Measurements from ENCODE around the gene ICAM1.

Gene ICAM1

DNA sequence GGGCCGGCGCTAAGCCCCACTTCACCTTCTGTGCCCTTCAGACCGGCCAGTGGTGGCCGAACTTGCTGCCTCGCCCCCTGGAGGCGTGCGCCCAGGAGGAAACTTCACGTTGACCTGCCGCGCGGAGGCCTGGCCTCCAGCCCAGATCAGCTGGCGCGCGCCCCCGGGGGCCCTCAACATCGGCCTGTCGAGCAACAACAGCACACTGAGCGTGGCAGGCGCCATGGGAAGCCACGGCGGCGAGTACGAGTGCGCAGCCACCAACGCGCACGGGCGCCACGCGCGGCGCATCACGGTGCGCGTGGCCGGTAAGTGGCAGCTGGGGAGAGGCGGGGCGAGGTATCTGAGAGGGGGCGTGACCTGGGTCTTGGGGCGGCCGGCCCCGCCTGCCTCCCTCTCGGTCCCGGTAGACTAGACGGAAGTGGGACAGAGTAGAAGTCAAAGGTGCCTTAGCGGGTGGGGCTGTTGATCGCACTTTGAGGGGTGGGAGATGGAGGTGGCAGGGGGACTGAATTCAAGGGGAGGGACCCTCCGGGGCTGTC lies 24.5 kb downstream of the ICAM1 start:
- FAIRE-seq = no peak

DNA sequence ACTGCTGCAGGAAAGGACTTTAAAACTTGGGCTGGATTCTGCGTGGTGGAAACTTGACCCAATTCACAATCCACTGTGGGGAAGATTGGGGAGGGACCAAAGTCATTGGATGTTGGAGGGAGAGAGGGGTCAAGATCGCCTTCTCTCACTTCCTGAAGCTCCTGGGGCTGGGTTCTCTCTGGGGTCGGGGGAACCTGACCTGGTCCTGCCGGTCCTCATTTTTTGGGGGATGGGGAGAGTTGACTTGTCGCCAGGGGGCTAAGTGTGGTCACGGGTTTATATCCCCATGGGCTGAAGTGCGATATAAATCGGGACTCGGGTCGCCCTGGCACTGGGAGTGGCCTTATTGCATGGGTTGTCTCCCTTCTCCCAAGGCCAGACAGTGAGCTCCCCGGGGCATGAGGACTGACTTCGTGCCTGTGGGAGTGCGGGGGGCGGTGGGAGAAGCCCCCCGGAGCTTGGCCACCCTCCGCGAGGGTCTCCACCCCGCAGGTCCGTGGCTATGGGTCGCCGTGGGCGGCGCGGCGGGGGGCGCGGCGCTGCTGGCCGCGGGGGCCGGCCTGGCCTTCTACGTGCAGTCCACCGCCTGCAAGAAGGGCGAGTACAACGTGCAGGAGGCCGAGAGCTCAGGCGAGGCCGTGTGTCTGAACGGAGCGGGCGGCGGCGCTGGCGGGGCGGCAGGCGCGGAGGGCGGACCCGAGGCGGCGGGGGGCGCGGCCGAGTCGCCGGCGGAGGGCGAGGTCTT lies 25.1 kb downstream of the ICAM1 start:
- FAIRE-seq = no peak

DNA sequence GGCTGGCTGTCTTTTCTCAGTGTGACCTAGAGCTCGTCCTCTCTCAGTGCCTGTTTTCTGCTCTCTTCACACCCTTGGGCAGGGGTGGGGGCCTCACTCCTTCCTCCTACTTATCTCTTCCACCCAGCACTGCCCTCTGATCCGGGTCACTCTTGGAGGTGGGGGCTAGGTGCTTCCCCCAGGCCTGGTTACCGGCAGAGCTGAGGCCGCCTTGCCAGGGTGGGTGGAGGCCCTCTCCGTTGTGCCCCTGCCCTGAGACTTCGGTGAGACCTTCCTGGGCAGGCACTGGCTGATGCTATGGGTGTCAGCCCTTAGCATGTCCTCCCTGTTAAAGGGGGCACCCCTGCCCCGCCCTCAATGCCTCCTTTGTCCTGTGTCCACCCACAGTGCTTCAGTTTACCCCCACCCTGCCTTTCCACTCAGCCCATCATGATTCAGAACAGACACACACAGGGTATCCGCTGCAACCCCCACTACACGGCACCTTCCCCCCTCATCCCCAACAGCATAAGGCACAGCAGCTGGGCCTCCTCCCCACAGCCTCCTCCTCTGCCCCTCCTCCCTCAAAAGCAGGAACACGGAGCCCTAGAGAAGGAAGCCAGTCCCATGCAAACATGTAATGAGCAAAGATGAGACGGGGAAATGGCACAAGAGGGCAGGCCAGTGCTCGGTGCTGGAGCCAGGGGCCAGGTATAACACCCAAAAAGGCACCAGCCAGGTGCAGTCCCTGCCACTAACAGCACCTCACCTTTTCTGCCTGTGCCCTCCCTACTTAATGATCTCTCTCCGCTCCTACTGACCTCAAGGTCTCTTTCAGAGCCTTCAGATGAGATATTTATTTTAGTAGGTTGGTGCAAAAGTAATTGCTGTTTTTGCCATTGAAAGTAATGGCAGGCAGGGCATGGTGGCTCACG lies 28.9 kb downstream of the ICAM1 start:
- FAIRE-seq = no peak

DNA sequence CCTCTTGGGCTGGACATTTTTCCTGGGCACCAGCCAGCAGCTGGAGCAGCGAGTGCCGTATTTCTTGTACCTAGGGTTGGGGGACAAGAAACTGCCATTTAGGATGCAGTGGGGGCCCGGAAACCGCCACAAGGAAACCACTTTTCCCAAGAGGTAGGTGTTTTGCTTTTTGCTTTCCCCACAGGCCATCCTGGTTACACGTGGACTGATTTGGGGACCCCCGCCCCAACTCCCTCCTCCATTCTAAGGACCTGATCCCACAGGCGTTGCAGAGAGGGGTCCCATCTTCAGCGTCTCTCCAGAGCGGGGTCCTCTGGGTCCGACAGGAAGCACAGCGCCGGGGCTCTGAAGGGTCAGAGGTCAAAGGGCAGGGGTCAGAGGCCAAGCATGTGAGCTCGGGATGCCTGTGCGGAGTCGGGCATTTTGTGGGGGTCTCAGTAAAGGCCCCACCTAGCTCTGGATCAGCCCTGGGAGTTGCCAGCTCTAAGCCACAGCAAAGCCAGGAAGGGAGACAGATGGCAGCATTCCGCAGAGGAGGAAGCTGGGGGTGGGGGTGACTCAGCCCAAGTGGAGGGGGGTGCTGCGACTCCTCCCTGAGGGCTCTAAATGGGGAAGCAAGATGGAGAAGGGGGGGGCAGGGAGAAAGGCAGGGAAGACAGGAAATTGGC lies 34.4 kb downstream of the ICAM1 start:
- FAIRE-seq = no peak

DNA sequence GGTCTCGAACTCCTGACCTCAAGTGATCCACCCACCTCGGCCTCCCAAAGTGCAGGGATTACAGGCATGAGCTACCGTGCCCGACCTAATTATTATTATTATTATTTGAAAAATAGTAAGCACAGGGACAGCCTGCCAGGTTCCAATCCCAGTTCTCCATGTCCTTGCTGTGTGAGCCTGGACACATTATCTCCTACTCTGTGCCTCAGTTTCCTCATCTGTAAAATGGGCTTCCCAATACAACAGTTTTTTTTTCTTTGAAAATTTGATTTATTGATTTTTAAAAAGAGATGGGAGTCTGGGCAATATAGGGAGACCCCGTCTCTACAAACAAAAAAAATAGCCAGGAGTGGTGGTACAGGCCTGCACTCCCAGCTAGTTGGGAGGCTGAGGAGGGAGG lies 35.4 kb downstream of the ICAM1 start:
- no peak for FAIRE-seq

DNA sequence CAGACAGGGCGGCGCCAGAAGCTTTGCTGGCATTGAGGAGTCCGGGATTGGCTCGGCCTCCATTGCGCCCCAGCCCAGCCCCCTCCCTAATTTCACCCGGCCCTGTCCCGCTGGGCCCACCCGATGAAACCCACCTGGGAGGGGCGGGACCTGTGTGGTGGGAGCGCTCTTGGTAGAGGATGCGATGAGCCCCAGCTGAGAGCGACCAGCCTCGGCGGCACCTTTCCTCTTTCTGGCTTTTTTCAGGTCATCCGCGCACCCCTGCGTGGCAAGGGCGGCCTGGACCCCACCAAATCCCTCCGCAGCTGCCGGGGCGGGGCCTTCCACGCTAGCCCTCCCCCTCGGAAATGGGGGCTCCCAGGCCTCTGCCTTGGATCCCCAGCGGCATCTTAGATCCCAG lies 38.5 kb downstream of the ICAM1 start, which contains the start of gene ZGLP1:
Gene ZGLP1, minus strand, starts transcription at position 393 of the 400 bp plus-strand sequence.
- FAIRE-seq = no peak

DNA sequence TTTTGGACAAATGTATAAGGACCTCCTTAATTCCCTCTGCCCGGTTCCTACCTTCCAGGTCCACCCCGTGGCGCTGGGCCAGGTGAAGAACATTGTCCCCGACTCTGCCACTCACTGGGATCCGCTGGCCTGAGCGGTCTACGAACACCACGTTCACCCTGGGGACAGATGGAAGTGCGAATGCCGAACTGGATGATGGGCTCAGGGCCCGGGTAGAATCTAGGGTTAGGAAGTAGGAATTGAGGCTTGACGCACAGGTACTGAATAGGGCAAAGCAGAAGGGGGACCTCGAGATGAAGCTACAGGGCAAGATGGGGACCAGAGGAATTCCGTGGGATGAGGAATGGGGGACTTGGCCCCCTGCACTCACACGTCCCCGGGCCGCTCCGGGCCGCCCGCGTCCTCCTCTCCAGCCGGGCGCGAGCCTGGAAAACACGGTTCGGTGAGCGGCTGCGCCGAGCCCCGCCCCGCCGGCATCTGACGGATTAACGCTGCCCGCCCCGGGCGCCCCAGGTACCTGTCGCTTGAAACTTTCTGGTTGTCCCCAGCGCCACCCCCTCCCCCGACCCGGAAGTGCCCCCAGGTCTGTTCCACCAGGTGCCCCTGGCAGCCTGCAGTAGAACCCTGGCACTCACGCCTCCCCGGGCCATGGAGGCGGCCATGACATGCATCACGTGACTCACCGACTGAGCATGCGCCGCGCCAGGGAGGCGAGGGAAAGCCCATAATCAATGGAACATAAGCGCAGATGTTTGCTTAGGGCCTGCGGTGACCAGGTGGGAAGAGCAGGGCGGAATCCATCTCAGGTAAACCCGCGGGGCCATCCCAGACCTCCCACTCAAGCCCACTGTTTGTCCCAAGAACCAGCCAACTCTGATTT lies 44.7 kb downstream of the ICAM1 start, which contains the start of gene FDX2:
Gene FDX2, minus strand, starts transcription at position 681 of the 880 bp plus-strand sequence. Its CDS starts 19 bp downstream, at position 662.
- no peak for FAIRE-seq

DNA sequence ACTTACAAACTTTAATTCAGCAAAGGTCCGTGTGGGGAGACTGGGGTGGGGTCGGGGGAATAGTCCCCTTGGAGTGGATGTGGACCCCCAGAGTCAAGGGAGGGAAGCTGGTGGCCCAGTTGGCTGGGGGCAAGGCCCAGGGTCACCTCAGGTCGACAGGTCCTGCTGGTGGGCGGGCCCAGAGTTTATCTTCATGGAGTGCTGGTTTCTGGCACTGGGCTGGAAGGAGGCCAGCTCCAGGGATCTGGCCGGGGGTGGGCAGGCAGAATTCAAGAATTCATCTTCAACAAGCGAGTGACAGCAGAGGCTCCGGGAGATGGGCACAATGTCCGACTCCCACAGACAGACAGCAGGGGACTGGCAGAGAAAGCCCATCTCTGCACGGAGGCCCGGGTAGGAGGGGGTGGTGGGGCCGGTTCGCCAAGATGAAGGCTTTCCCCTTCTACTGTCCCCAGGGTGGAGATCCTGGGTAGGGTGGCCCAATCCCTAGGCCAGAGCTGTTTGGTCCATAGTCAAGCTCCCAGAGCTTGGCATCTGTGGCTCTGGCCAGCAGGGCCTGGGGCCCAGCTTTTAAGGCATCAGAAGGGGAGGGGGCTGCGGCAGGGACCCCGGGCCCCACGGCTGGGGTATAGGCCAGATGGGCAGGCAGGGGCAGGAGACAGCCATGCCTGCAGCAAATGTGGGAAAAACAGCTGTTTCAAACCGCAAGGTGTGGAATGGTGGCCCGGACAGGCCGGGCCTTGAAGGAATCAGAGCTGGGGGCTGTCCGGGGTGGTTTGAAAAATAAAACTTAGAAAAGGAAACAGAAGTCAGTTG lies 45.5 kb downstream of the ICAM1 start:
- no peak for FAIRE-seq

DNA sequence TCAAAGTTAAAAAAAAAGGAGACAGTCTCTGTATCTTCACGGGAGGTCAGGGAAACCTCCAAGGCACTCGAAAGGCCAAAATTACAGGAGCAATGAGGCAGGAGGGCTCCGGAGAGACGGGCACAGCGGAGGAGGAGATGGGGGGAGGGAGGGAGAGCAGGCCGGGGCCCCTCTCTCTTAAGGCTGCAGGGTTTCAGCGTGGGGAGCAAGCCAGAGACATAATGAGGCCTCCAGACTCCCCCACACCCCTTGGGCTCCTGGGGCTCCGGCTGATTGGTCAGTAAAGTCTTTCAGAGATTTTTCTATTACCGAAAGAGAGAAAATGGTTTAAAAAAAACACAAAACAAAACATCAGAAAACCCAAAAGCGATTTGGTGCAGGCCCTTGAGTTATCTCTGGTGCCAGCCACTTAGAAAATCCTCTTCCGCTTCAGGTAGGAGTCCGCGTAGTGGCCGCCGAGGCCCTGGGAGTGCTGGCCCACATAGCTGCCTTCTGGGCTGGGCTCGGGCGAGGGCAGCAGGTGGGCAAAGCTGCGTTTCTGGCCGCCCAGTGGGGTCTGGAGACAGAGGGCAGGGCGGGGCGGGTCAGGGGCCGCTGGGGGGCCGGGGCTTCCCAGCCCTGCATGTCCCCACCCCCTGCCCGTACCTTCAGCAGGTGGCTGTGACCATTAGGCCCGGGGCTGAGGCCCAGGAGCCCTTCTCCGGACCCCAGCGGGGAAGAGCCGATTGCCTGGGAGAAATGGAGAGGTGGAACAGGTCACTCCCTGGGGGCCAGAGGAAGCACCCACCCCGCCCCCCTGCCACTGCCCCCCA lies 46.3 kb downstream of the ICAM1 start:
- no peak for FAIRE-seq

DNA sequence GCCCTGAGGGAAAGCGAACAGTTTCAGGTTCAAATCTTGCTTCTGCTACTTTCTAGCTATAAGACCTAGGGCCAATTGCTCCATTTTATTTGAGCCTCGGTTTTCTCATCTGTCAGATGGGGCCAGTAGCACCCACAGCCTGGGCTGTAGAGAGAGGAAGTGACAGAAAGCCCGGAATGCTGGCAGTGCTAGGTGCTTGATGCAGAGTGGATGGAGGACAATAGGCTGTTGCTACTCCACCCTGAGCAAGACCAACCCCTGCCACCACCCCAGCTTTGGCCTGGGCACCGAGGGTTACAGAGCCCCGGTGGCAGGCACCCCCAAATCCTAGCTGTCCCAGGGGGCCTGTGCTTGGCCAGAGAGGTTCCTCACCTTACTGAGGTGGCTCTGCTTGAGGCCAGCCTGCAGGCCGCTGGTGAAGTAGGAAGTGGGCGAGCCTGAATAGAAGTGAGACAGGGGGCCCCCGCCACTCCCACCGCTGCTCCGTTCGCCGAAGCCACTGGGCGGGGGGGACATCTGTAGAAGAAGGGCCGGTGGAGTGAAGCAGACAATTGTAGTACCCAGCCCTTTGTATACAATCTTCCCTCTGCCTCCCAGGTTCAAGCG lies 47.0 kb downstream of the ICAM1 start:
- no peak for FAIRE-seq

DNA sequence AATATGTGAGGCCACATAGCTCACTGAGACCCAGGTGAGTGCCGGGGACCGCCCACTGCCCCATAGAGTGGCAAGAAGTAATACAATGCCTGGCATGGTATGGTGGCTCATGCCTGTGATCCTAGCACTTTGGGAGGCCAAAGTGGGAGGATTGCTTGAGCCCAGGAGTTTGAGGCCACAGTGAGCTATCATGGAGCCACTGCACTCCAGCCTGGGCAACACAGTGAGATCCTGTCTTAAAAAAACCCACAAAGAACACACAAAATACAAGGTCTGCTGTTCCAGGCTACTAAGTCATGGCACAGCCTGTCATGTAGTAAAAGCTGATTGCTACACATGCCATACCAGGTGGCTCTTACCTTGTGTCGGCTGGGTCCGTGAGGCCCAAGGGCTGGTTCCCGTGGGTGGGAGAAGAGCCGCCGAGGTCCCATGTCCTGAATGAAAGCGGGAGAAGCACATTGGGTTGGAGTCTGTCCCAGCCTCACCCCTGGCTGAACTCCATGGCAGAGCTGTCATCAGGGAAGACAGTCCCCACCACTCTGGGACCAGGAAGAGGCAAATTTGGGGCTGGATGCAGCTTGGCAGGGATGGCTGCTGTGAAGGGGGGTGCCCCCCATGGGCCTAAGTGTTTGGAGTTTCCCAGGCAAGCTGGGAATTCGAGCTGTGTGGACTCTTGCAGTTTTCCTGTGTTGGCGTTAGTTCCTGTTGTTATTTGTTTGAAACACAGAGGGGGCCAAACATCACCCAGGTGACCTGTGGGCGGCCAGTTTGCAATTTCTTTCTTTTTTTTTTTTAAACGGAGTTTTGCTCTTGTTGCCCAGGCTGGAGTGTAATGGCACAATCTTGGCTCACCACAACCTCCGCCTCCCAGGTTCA lies 48.1 kb downstream of the ICAM1 start:
- no peak for FAIRE-seq

DNA sequence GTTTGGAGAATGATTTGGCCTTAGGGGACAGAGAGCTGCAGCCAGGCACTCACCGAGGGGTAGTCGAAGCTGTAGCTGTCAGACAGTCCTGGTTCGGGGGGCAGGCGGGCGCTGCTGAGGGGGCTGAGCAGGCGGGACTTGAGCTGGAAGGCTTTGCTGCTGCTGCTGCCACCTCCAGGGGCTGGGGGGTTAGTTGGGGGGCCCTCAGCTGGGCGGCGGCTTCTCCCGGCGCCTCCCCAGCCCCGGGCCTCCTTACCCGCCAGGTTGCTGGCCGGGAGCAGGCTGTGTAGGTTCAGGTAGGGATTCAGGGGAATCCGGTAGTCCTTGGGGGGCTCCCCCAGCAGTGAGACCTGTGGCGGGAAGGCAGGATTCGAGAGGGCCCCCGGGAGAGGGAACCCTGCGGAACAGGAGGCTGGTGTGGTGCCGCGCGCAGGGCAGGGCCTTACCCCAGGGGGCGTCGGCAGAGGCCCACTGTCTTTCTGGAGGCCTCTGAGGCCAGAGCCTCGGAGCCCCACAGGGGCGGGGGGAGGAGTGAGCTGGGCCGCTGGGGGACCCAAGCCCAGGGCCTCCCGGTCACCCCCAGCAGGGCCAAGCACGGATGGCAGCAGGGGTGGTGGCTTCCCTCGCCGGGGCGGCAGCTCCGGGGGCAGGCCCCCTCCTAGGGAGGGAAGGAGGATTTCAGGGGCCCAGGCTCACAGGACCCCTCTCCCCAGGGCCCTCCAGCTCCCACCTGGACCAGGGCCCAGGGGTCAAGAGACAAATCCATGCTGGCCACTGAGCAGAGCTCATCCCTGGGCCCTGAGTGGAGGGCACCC lies 49.9 kb downstream of the ICAM1 start:
- FAIRE-seq = no peak

DNA sequence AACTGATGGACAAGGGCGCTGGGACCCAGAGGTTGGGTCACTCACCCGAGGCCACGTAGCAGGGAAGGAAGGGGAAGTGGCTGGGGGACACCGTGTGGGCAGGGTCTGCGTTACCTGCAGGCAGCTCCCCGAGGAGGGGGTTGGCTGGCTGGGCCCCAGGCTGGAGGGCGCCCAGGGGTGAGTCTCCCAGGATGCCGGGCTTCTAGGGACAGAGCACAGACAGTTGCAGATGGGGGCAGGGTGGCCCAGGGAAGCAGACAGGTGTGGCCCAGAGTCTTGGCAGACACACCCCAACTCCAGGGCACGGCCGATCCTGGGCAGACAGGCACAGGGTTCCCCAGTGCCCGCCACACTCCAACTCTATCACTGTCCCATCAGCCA lies 50.5 kb downstream of the ICAM1 start:
- FAIRE-seq = no peak

DNA sequence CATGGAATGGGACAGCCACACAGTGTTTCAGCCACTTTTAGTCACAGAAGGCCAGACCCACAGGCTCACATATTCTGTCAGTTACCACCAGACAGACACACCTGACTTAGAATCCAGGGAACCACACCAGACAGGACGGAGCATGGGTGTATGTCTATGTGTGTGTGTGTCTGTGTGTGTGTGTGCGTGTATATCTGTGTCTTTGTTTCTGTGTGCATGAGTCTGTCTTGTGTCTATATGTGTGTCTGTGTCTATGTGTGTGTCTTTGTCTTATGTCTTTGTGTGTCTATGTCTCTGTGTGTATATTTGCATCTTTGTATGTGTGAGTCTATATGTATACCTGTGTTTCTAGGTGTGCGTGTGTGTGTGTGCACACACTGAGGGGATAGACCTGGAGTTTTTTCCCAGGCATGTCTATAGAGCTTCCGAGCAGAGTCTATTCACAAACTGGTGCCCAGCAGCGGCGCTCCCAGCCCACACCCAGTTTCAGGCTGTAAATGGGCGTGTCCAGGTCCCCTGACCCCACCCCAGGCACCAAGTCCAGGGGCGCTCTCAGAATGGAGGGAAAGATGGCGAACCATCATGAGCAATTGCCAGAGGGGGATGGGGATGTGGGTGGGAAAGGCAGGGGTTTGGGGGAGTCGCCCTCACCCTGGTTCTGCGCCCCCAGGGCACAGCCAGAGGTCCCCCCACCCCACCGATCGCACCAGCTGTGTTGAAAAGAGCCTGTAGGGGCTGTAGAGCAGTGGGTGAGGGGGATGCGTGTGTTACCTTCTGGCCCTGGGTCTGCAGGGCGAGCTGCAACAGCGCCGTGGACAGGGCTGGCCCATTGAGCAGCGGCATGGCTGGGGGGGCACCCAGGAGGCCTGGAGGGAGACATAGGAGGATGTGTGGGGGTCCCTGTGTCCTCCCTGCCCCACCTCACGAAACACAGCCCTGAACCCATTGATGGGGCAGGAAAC lies 51.2 kb downstream of the ICAM1 start:
- no peak for FAIRE-seq

DNA sequence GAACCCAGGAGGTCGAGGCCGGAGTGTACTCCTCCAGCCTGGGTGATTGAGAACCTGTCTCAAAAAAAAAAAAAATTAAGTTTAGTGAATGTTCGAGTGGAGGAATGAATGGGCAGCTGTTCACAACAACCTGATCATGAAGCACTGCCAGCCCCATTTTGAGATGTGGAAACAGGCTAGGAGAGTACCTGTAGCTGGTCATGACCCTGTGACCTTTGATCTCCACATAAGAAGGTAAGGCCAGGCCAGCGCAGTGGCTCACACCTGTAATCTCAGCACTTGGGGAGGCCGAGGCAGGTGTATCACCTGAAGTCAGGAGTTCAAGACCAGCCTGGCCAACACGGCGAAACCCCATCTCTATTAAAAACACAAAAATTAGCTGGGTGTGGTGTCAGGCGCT lies 54.8 kb downstream of the ICAM1 start:
- no peak for FAIRE-seq

DNA sequence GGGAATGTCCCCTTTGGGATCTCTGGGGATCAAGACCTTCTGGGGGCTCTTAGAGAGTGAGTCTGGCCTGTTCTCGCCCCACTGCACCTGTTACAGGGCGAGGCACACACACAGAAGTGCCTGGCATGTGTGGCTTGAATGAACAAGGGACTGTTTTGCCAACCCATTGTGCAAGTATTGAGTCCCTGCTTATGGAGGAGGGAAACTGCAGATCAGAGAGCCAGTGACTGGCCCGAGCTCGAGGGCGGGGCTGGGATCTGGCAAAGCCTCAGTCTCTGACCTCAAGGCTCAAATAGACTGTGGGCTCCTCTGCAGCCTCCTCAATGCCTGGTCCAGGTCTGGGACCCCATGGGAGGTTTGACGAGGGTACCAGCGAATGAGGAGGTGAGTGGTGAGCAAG lies 56.9 kb downstream of the ICAM1 start:
- no peak for FAIRE-seq

Data from endometrium (tissue), 2 donors.